Keratinocyte (primary cell): ENCODE measurements around the gene SSX3.
"Not testable (repeated sequence)": the region's sequence is repeated elsewhere in the genome, so short reads cannot be mapped to it uniquely, and the experiment has no call there.

Experiments
- CTCF ChIP-seq, 3 experiments: IDR thresholded peaks in 1 of 3; conservative IDR thresholded peaks in 1 of 3; optimal IDR thresholded peaks in 1 of 3; 2 replicates in 2 of 3; 3 replicates in 1 of 3; pipeline versions ENCODE3 to v1.5.1; 2011; ENCODE audit warnings: low read length in 3 of 3, mild to moderate bottlenecking in 3 of 3, moderate library complexity in 2 of 3, control low read depth in 1 of 3, inconsistent platforms in 1 of 3; ENCODE audit not compliant: insufficient read depth in 2 of 3; ENCODE audit errors: extremely low read depth in 1 of 3
- EZH2 ChIP-seq: IDR thresholded peaks from one replicate; pipeline ENCODE4 v1.6.1; 2012; ENCODE audit warnings: inconsistent platforms, mild to moderate bottlenecking, low read length, moderate library complexity

- not testable (repeated sequence) for TF ChIP-seq CTCF (optimal IDR thresholded peaks at IDR 0.05 in 1 of 3, IDR thresholded peaks at IDR 0.05 in 1 of 3, conservative IDR thresholded peaks at IDR 0.05 in 1 of 3; ENCODE audit: extremely low read depth in 1 of 3, insufficient read depth in 2 of 3, low read length in 3 of 3); EZH2
Measured at GRCh38 chrX:48313996-48314395, 42.5 kb downstream of the SSX3 start.
